A549 (cell line): ENCODE results near the gene SMIM44. TPM values are rescaled to one million over a fixed set of nuclear protein-coding genes. Genes with fewer than 3 reads are reported as not detected.

ENCODE experiments used
- ATAC-seq, 2 experiments: fragments of 200-7000 bp in 1 of 2; fragments of >200 bp in 1 of 2; cut with Nextera tagmentation in 1 of 2; cut with Tn5 transposase in 1 of 2; 3 replicates each; pipeline versions ENCODE4 v1.8.0 to v1.9.1; 2018 to 2020; ENCODE audit warnings: mild to moderate bottlenecking in 1 of 2, moderate library complexity in 1 of 2
- CTCF ChIA-PET: fragments of 300-600 bp; sonication (Branson Sonifier 250); formaldehyde crosslinking; extraction: SDS; loops from one replicate; lab custom pipeline; 2021; ENCODE audit warnings: antibody characterized with exemption, inconsistent platforms; lab: Yijun Ruan, JAX
- POLR2A ChIA-PET: fragments of 350-600 bp; formaldehyde crosslinking; extraction: SDS; loops from one replicate; lab custom pipeline; 2021; ENCODE audit warnings: antibody characterized with exemption, inconsistent platforms; lab: Yijun Ruan, JAX
- DNase-seq, 2 experiments: peaks; one replicate each; pipeline versions ENCODE4 v3.0.0 to v3.0.0-alpha.2; 2011 to 2016; ENCODE audit warnings: low read depth in 1 of 2, low spot score in 1 of 2
- FAIRE-seq: peaks from 2 replicates; lab custom pipeline; 2011; peaks lifted over from hg19 to GRCh38; lab: Jason Lieb, UNC
- H3K27ac ChIP-seq, 2 experiments: fragments of >200 bp; sonication (Bioruptor Twin); formaldehyde crosslinking; 3 replicates each; pipeline ENCODE4 v1.5.1; 2016 to 2017
- H3K4me1 ChIP-seq: fragments of >200 bp; sonication (Bioruptor Twin); formaldehyde crosslinking; 3 replicates; pipeline ENCODE4 v1.6.1; 2016
- H3K4me2 ChIP-seq: fragments of >200 bp; sonication (Bioruptor Twin); formaldehyde crosslinking; 3 replicates; pipeline ENCODE4 v1.6.1; 2016
- H3K4me3 ChIP-seq: fragments of >200 bp; sonication (Bioruptor Twin); formaldehyde crosslinking; 3 replicates; pipeline ENCODE4 v1.5.1; 2016
- H3K9me3 ChIP-seq: fragments of >200 bp; sonication (Bioruptor Twin); formaldehyde crosslinking; 3 replicates; pipeline ENCODE4 v1.6.1; 2016
- ATOH8 ChIP-seq: fragments of 250-450 bp; sonication (Bioruptor Pico); IDR thresholded peaks from 2 replicates; pipeline ENCODE4 v1.5.0; 2020; ENCODE audit warnings: low read depth, mild to moderate bottlenecking, moderate library complexity
- BHLHE40 ChIP-seq: IDR thresholded peaks from 2 replicates; pipeline ENCODE4 v1.6.1; 2012; ENCODE audit warnings: low read depth, low read length, inconsistent platforms
- CBX2 ChIP-seq: fragments of 200-600 bp; sonication (generic); IDR thresholded peaks from 2 replicates; pipeline ENCODE4 v1.6.1; 2016; ENCODE audit warnings: low read depth, mild to moderate bottlenecking, borderline replicate concordance
- CBX8 ChIP-seq: fragments of 200-600 bp; sonication (generic); IDR thresholded peaks from 2 replicates; pipeline ENCODE4 v1.6.1; 2016
- EHMT2 ChIP-seq: fragments of 200-600 bp; sonication (generic); IDR thresholded peaks from 2 replicates; pipeline ENCODE4 v1.6.1; 2016; ENCODE audit warnings: antibody characterized with exemption, low read depth, mild to moderate bottlenecking, moderate library complexity
- FOSB ChIP-seq: fragments of 250-450 bp; sonication (Bioruptor Pico); IDR thresholded peaks from 2 replicates; pipeline ENCODE4 v1.5.0; 2020; ENCODE audit warnings: mild to moderate bottlenecking, moderate library complexity
- FOXS1 ChIP-seq: fragments of 250-450 bp; sonication (Bioruptor Pico); IDR thresholded peaks from 2 replicates; pipeline ENCODE4 v1.5.0; 2020; ENCODE audit warnings: mild to moderate bottlenecking, moderate library complexity
- GATA3 ChIP-seq: IDR thresholded peaks from 2 replicates; pipeline ENCODE4 v1.6.1; 2012; ENCODE audit warnings: borderline replicate concordance
- HDAC2 ChIP-seq: fragments of 200-600 bp; sonication (generic); IDR thresholded peaks from 2 replicates; pipeline ENCODE4 v1.6.1; 2016
- HEYL ChIP-seq: fragments of 250-450 bp; sonication (Bioruptor Pico); IDR thresholded peaks from 2 replicates; pipeline ENCODE4 v1.8.0; 2021; ENCODE audit warnings: mild to moderate bottlenecking, moderate library complexity
- HMGXB4 ChIP-seq: fragments of 250-450 bp; sonication (Bioruptor Pico); IDR thresholded peaks from 2 replicates; pipeline ENCODE4 v1.5.0; 2021; ENCODE audit warnings: mild to moderate bottlenecking, moderate library complexity, borderline replicate concordance
- HOXA7 ChIP-seq: fragments of 250-450 bp; sonication (Bioruptor Pico); IDR thresholded peaks from 2 replicates; pipeline ENCODE4 v1.5.0; 2020; ENCODE audit warnings: mild to moderate bottlenecking, moderate library complexity
- HOXB5 ChIP-seq: fragments of 250-450 bp; sonication (Bioruptor Pico); IDR thresholded peaks from 2 replicates; pipeline ENCODE4 v1.5.0; 2020; ENCODE audit warnings: mild to moderate bottlenecking, moderate library complexity
- MAFK ChIP-seq: fragments of 450-650 bp; IDR thresholded peaks from 2 replicates; pipeline ENCODE4 v1.6.1; 2014; ENCODE audit not compliant: partially characterized antibody
- MAX ChIP-seq: IDR thresholded peaks from 2 replicates; pipeline ENCODE4 v1.6.1; 2012
- NR3C1 ChIP-seq: fragments of >200 bp; sonication (Bioruptor Twin); formaldehyde crosslinking; IDR thresholded peaks from 3 replicates; pipeline ENCODE4 v1.6.1; 2017
- RNF2 ChIP-seq: fragments of 200-600 bp; sonication (generic); IDR thresholded peaks from 2 replicates; pipeline ENCODE4 v1.6.1; 2016; ENCODE audit warnings: low read depth, mild to moderate bottlenecking, antibody characterized with exemption, moderate library complexity, borderline replicate concordance
- TFCP2L1 ChIP-seq: fragments of 250-450 bp; sonication (Bioruptor Pico); IDR thresholded peaks from 2 replicates; pipeline ENCODE4 v1.5.0; 2021; ENCODE audit warnings: mild to moderate bottlenecking
- ZSCAN20 ChIP-seq: fragments of 250-450 bp; sonication (Bioruptor Pico); IDR thresholded peaks from 2 replicates; pipeline ENCODE4 v1.8.0; 2022; ENCODE audit warnings: mild to moderate bottlenecking, moderate library complexity
- WGBS: methylation state at CpG from one replicate; pipeline ENCODE4 v1.1.6; 2017; ENCODE audit errors: missing lambda C conversion rate; 5-methylcytosine and 5-hydroxymethylcytosine counted together
- polyA minus RNA-seq: library from RNA; depleted of rRNA, polyadenylated mRNA; stranded (reverse); fragments of >200 nt; gene quantifications from 2 replicates; pipeline ENCODE4 v1.2.3, GENCODE V29; 2011; rRNA and poly(A)+ RNA removed
- polyA plus RNA-seq, 4 experiments: library from polyadenylated mRNA; depleted of rRNA in 3 of 4; stranded (reverse); fragments of >200 nt; fragmentation: RNase III in 1 of 4; extraction: RNeasy Plus Mini Kit Qiagen cat#74134 plus additional on column Dnase treatment in 1 of 4; gene quantifications; 2 replicates in 3 of 4; 3 replicates in 1 of 4; pipeline ENCODE4 v1.2.3, GENCODE V29; 2011 to 2017
- TF ChIP-seq, protein P1 (sequence below): fragments of >200 bp; sonication (Bioruptor Twin); formaldehyde crosslinking; IDR thresholded peaks from 2 replicates; pipeline ENCODE4 v1.6.1; 2016

SMIM44 gene
- not detected in 2 replicates for polyA plus RNA-seq (2011; rRNA removed)
- polyA plus RNA-seq (2012; cell fraction: cytosol; rRNA removed), result not detected in 2 replicates
- not detected in 2 replicates for polyA plus RNA-seq (2012; cell fraction: nucleus; rRNA removed)
- polyA plus RNA-seq (2017; fragmentation: RNase III; extraction: RNeasy Plus Mini Kit Qiagen cat#74134 plus additional on column Dnase treatment), result not detected in 3 replicates
- not detected in 2 replicates for polyA minus RNA-seq

DNA sequence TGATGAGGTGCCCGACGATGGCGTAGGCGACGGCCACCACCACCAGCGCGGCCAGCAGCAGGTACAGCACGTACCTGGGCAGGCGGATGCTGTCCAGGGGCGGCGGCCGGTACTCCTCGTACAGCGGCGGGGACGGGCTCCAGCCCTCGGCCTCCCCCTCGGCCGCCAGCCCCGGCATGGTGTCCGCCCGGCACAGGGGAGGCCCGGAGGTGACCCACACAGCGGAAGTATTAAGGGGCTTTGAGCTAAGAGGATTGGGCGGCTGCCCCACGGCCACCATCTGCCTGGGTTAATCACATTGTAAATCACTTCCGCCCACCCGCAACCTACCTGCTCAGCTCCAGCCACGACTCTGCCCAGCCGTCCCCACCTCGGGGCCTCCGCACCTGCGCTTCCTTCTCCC lies at the start of gene SMIM44:
SMIM44 (minus strand) TSS at position 216 of the 403 bp plus-strand sequence; CDS start at position 178, 38 bp downstream.
- Histone ChIP-seq H3K9me3 (no peaks in the 10 kb centered on the region), H3K4me3 (no peak within 1 kb of the TSS), H3K4me1 (no peaks in the 10 kb centered on the region; the same call in 2 of the 3 replicates), H3K27ac (no peak within 1 kb of the TSS), H3K4me2 (no peak within 1 kb of the TSS)
- ATAC-seq (no peak), FAIRE-seq (no peak), DNase-seq (no peak)
- ChIA-PET POLR2A (no interaction called here), CTCF (interaction anchor here (0.7 to 7.0 kb wide), 4 partner anchors 12 to 178 kb away, joined by 4 to 78 read pairs (median 20); partner anchors contain the start of gene DOHH)
- TF ChIP-seq FOXS1 (CRISPR knock-in tag) (no peak), HOXB5 (CRISPR knock-in tag) (no peak), HDAC2 (no peak), ATOH8 (CRISPR knock-in tag) (no peak), CBX8 (no peak)
- WGBS, result 90% methylated on average over 10 of the region's 33 CpGs

- ATAC-seq (no peak), FAIRE-seq (no peak), DNase-seq (no peak)
- ChIA-PET CTCF (interaction anchor here (1.2 kb wide), 2 partner anchors 42 to 52 kb away, joined by 3 to 4 read pairs; no protein-coding TSS in a partner anchor), POLR2A (no interaction called here)
- Histone ChIP-seq H3K4me1 (no peaks in the 10 kb centered on the region), H3K4me3 (no peak overlapping the region), H3K4me2 (no peak overlapping the region), H3K9me3 (no peaks in the 10 kb centered on the region), H3K27ac (no peak overlapping the region)
- TF ChIP-seq TFCP2L1 (CRISPR knock-in tag) (no peak), HMGXB4 (CRISPR knock-in tag) (no peak), MAX (no peak)
- TF ChIP-seq, protein P1, sequence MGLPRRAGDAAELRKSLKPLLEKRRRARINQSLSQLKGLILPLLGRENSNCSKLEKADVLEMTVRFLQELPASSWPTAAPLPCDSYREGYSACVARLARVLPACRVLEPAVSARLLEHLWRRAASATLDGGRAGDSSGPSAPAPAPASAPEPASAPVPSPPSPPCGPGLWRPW, result no peak
- 97% methylated on average over 6 of the region's 17 CpGs for whole genome bisulfite sequencing
Measured at GRCh38 chr19:3533033-3533432, 49.8 kb upstream of the SMIM44 start.

DNA sequence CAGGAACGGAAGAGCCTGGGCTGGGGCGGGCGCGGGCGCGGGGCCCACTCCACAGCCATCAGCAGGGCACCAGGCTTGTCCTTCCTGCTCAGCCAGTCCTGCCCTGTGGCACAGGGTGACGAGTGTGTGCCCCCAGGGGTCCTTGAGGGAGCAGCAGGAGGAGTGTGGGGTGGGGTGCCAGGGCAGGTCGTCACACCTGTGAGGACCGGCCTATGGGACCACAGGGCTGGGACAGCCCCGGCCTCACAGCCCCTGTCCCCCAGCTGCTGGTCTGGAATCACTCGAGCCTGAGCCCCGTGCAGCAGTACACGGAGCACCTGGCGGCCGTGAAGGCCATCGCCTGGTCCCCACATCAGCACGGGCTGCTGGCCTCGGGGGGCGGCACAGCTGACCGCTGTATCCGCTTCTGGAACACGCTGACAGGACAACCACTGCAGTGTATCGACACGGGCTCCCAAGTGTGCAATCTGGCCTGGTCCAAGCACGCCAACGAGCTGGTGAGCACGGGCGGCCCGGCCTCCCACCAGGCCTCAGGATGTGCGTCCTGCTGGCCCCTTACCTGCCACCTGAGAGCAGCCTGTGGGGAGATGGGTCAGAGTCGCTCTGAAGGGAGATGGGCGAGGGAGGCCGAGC lies 49.0 kb upstream of the SMIM44 start:
- FAIRE-seq, result no peak
- no peak for TF ChIP-seq HOXA7 (CRISPR knock-in tag)
- Histone ChIP-seq H3K4me2 (no peak overlapping the region), H3K4me1 (no peaks in the 10 kb centered on the region), H3K4me3 (no peak overlapping the region), H3K9me3 (no peaks in the 10 kb centered on the region), H3K27ac (no peak overlapping the region)
- ChIA-PET POLR2A (no interaction called here), CTCF (interaction anchor here (0.8 to 1.2 kb wide), 2 partner anchors 43 to 51 kb away, joined by 3 to 5 read pairs (median 4); no protein-coding TSS in a partner anchor)
- ATAC-seq, result no peak
- WGBS, result 100% methylated on average over 10 of the region's 33 CpGs
- no peak for DNase-seq

GRCh38 chr19:3531716-3532115 lies 48.5 kb upstream of the SMIM44 start:
- Histone ChIP-seq H3K4me3 (no peak overlapping the region), H3K27ac (no peak overlapping the region), H3K9me3 (no peaks in the 10 kb centered on the region), H3K4me2 (no peak overlapping the region), H3K4me1 (no peaks in the 10 kb centered on the region)
- FAIRE-seq (no peak), ATAC-seq (no peak), DNase-seq (no peak)
- 92% methylated on average over 5 of the region's 29 CpGs for WGBS
- ChIA-PET POLR2A (no interaction called here), CTCF (interaction anchor here (0.8 kb wide), 1 partner anchor 44 kb away, joined by 5 read pairs; no protein-coding TSS in a partner anchor)
- no peak for TF ChIP-seq RNF2
- TF ChIP-seq HOXB5 (CRISPR knock-in tag), result no peak
- TF ChIP-seq TFCP2L1 (CRISPR knock-in tag), result no peak
- TF ChIP-seq MAX, result no peak
- no peak for TF ChIP-seq GATA3
- TF ChIP-seq MAFK, result no peak
- TF ChIP-seq FOSB (CRISPR knock-in tag), result no peak
- no peak for TF ChIP-seq HDAC2
- no peak for TF ChIP-seq BHLHE40
- TF ChIP-seq HMGXB4 (CRISPR knock-in tag), result no peak
- no peak for TF ChIP-seq NR3C1
- TF ChIP-seq HEYL, result no peak
- TF ChIP-seq CBX2, result no peak
- TF ChIP-seq ZSCAN20 (CRISPR knock-in tag), result no peak
- TF ChIP-seq EHMT2, result no peak
